HEK293T (cell line): ENCODE results near the gene APBA2.

ENCODE experiments used
- CTBP1 ChIP-seq: fragments of 450-650 bp; IDR thresholded peaks from 2 replicates; pipeline ENCODE4 v1.6.1; 2016; ENCODE audit warnings: borderline replicate concordance
- ELF4 ChIP-seq: fragments of 450-650 bp; IDR thresholded peaks from 2 replicates; pipeline ENCODE4 v1.6.1; 2017; ENCODE audit warnings: antibody characterized with exemption
- FOXK2 ChIP-seq: fragments of 450-650 bp; IDR thresholded peaks from 2 replicates; pipeline ENCODE4 v1.6.1; 2016; ENCODE audit warnings: mild to moderate bottlenecking
- FOXM1 ChIP-seq: fragments of 450-650 bp; IDR thresholded peaks from 2 replicates; pipeline ENCODE4 v1.6.1; 2017; ENCODE audit warnings: mild to moderate bottlenecking, borderline replicate concordance
- L3MBTL2 ChIP-seq: fragments of 450-650 bp; conservative IDR thresholded peaks from 2 replicates; pipeline ENCODE4 v1.6.1; 2016; ENCODE audit warnings: mild to moderate bottlenecking
- NFRKB ChIP-seq: fragments of 450-650 bp; IDR thresholded peaks from 2 replicates; pipeline ENCODE4 v1.6.1; 2016; ENCODE audit warnings: mild to moderate bottlenecking, moderate library complexity
- SUZ12 ChIP-seq: fragments of 450-650 bp; IDR thresholded peaks from 2 replicates; pipeline ENCODE4 v1.6.1; 2016; ENCODE audit warnings: mild to moderate bottlenecking
- TARDBP ChIP-seq: fragments of 450-650 bp; IDR thresholded peaks from 2 replicates; pipeline ENCODE4 v1.6.1; 2016

DNA sequence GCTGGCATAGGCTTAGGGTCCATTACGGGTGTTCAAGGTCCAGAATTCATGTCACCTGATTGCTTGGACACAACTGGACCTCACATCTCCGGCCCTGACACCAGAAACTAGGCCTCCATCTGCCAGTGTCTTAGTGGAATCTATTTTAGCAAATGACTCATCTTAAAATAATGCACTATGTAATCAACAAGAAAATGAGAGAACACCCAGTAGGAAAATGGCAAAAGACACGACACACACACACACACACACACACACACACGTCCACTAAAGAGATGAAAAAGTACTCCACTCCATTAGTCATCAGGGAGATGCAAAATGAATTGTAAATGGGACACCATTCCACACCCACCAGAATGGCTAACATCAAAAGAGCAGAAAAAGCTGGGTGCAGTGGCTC is 11.2 kb downstream of the APBA2 start:
- TF ChIP-seq ELF4, result no peak
- TF ChIP-seq SUZ12, result no peak
- no peak for TF ChIP-seq CTBP1
- TF ChIP-seq FOXM1, result no peak
- no peak for TF ChIP-seq FOXK2
- no peak for TF ChIP-seq NFRKB
- TF ChIP-seq L3MBTL2, result no peak
- no peak for TF ChIP-seq TARDBP
